A673 (cell line): ENCODE data around the gene SLC12A1.

Experiments used
- CTCF ChIP-seq: fragments of 300-800, 200-600 bp; sonication (generic); conservative IDR thresholded peaks from 2 replicates; pipeline ENCODE4 v1.5.1; 2017; ENCODE audit warnings: low read depth, mild to moderate bottlenecking, antibody characterized with exemption, low read length, moderate library complexity, mixed read lengths
- EZH2 ChIP-seq: fragments of 200-600 bp; sonication (generic); IDR thresholded peaks from 2 replicates; pipeline ENCODE4 v1.6.1; 2017; ENCODE audit warnings: borderline replicate concordance, low read depth, mild to moderate bottlenecking, mixed read lengths, antibody characterized with exemption, low read length; ENCODE audit not compliant: poor library complexity, severe bottlenecking

DNA sequence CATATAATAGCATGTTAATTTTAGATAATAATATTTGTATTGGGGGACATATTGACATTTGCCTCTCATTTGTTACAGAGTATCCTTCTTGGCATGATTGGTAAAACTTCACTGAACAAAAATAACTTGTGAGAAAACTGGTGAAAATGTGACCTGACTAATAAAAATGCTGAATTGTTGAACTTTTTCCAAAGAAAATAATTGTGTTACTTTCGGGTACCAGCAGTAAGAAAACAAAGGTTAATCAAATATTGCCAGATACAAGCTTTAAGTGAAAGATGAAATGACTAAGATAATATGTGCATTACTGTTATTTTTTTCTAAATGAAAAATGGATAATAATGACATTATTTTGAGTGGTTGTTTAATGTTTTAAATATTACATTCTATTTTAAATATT, 15.2 kb downstream of the SLC12A1 start:
- no peak for TF ChIP-seq CTCF
- no peak for TF ChIP-seq EZH2
